ENCODE data around the gene EEF2KMT.
A peak's percentile ranks its signal among the peaks of the same experiment; 100 is the strongest.
"Not testable (repeated sequence)": the region's sequence is repeated elsewhere in the genome, so short reads cannot be mapped to it uniquely, and the experiment has no call there.

EEF2KMT gene, protein sequence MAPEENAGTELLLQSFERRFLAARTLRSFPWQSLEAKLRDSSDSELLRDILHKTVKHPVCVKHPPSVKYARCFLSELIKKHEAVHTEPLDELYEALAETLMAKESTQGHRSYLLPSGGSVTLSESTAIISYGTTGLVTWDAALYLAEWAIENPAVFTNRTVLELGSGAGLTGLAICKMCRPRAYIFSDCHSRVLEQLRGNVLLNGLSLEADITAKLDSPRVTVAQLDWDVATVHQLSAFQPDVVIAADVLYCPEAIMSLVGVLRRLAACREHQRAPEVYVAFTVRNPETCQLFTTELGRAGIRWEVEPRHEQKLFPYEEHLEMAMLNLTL

DNA sequence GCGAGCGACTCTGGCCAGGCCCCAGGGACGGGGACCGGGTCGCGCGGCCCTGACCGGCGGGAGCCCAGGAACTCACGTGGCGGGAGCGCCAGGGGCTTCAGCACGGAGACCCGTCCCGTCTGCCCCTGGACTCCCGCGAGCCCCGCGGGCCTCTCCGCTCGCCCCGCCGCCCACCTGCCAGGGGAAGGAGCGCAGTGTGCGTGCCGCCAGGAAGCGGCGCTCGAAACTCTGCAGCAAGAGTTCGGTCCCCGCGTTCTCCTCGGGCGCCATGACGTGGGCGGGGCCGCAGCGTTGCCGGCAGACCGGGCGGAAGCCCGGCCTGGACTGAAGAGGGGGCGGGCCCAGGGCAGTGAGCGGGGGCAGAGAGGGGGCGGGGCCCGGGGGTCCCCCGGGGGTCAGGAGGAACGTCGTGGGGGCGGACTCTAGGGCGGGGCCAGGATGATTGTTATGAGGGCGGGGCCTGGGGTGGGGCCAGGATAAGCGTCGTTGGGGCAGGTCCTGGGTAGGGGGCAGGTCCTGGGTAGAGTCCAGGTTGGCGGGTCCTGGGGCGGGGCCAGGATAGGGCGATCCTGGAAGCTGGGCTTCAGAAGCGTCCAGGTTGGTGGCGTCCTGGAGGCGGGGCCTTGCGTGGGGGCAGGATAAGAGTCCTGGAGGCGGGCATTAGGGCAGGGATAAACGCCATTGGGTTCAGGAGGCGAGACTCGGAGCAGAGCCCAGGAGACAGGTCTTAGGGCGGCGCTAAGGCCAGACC is at the start of gene EEF2KMT:
TSS of gene EEF2KMT (minus strand) at position 326 of the 751 bp plus-strand sequence. CDS start at position 270, 56 bp downstream.
- peak; percentile 91 to 94 for DNase-seq (ENCODE audit: low read depth in 2 of 2)

- not testable (repeated sequence) for DNase-seq (ENCODE audit: low read depth in 2 of 2)
Observed at GRCh38 chr16:5144621-5144956, 47.0 kb upstream of the EEF2KMT start.

GRCh38 chr16:5143761-5144620 is 46.4 kb upstream of the EEF2KMT start:
- DNase-seq (ENCODE audit: low read depth in 2 of 2): no peak

DNA sequence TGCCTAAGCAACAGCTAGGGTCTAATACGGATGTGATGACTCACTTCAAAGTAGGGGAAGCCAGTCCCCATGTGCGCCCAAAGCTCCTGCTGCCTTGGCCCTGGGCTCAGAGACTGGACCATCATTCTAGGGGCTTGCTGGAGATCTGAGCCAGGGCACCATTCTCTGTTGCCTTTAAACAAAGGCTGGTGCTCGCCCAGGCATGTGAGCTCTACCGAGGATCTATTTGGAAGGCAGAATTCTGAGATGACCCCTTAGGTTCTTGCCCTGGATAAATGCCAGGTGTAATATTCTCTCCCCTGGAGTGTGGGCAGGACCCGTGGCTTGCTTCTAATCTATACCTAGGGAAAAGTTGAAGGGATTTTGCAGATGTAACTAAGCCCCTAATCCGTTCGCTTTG is 42.6 kb upstream of the EEF2KMT start:
- not testable (repeated sequence) for DNase-seq (ENCODE audit: low read depth in 2 of 2)

DNA sequence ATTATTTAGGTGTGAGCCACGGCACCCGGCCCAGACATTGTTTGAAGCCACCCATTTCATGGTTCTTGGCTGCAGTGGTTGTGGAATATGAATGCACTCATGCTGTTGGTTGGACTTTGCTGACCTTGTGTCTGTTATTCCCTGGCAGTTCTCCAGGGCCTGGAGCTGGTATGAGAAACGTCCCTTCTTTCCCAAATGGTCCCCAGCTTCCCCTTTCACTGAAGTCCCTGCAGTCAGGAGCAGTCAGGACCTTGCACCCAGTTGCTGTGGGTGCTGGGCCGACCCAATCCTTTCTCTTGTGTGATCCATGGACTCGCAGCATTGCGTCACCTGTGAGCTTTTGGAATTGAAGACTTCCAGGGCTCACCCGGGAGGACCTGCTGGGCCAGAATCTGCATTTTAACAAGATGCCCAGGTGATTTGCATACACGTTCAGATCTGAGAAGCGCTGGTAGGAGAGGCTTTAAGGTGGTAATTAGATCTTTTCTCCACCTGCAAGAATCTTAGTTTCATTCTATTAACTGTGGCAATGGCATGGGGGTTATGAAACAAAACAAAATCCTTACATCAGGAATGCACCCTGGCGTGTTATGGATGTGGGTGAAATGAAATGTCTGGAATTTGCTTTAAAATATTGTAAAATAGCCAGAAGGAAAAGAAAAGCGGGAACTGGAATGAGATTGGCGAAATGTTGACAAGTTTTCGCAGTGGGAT is 37.3 kb upstream of the EEF2KMT start:
- DNase-seq (ENCODE audit: low read depth in 2 of 2): not testable (repeated sequence)

DNA sequence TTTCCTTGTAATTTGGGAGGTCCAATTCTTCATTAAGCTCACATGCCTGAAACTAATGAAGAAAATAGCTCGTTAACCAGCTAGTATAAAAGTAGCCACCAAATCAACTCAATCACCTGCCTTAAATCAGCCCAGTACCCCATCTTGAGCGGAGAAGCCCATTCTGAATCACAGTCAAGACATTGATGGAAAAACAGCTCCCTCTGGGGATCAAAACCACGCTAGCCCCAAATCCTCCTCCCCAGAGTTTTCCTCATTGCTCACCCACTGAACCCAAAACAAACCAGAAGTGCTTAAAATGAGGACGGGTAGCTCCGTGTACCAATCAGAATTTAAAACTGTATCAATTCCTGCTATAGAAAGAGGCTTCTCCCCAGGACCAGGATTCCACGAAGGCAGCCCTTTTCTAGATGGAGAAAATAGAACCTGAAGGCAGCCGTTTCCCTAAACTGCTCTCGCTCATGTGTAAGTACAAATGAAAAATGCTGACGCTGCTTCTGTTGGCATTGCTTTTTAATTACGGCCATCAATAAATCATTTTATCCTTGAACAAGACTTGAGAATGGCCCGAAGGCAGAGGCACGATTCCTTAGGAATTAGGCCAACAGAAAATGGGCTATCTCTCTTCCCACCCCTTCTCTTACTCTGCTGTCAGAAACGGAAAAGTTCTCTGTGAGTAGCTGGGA is 35.5 kb upstream of the EEF2KMT start:
- not testable (repeated sequence) for DNase-seq (ENCODE audit: low read depth in 2 of 2)

- DNase-seq (ENCODE audit: low read depth in 2 of 2): not testable (repeated sequence)
Observed at GRCh38 chr16:5131467-5132004, 33.9 kb upstream of the EEF2KMT start.

DNA sequence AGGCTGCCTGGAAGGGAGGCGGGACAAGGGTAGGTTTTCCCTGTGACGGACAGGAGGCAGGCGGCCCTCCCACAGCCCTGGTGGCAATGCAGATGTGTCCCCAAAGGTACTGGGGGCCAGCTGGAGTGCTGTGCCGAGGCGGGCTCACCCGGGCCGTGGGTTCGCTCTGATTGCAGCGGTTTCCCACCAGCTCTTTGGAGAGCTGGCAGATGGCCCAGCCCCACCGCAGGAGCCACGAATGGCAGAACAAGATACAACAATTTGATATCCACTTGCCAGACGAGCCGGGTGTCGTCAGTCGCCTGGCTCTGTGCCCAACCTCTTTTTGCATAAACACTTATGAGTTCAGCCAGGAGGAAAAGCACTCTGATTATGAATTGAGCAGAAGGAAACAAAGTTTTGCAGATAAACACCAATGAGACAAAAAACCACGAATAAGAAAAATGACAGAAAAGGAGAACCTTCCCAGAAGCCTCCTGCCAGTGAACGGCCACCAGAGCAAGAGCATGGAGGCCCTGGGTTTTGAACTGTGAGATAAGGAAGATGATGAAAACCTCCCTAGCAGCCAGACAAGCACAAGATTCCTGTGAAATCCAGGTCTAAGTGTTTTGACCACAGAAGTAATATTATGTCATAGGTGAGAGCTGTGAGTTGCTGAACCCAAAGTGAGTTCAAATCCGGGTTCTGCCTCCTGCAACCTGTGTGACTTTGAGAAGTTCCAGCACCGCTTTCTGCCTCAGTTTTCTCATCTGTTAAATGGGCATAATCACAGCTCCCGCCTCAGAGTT is 19.9 kb upstream of the EEF2KMT start:
- DNase-seq (ENCODE audit: low read depth in 2 of 2): peak; percentile 11 to 25

DNA sequence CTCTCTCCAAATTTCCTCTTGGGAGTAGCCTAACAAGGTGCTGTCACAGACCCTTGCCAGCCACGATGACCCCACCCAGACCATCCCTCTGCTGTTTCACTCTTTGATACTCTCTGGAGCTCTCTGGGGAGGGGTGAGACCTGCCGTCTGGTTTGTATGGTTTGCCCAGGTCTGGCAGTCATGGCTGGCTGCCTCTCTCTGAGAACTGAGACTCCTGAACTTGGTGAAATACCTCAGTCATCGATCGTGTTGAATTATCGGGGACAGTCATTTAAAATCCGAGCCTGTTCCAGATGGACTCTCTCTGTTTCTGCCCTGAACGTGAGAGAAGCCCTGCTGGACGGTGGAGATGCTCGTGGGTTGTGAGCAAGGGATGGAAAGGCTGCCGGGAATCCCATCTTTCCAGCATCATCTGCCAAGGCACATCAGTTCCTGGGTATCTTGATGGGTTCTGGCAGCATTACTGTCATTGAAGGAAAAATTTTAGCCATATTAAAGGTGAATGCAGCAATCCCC is 19.2 kb upstream of the EEF2KMT start:
- DNase-seq (ENCODE audit: low read depth in 2 of 2): not testable (repeated sequence)

GRCh38 chr16:5110933-5111332 is 13.3 kb upstream of the EEF2KMT start:
- DNase-seq (ENCODE audit: low read depth in 2 of 2): not testable (repeated sequence)

DNA sequence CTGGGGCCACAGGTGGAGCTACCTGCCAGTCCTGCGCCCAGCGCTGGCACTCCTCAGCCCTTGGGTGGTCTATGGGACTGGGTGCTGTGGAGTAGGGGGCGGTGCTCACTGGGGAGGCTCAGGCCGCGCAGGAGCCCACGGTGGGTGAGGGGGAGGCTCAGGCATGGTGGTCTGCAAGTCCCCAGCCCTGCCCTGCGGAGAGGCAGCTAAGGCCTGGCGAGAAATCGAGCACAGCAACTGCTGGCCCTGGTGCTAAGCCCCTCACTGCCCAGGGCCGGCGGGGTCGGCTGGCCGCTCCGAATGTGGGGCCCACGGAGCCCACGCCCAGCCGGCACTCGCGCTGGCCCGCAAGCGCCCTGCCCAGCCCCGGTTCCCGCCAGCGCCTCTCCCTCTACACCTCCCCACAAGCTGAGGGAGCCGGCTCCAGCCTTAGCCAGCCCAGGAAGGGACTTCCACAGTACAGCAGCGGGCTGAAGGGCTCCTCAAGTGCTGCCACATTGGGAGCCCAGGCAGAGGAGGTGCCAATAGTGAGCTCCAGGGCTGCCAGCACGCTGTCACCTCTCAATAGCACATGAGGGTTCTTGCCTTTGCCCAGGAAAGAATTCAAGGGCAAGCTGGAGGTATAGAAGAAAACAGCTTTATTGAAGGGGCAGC is 11.0 kb upstream of the EEF2KMT start:
- no peak for DNase-seq (ENCODE audit: low read depth in 2 of 2)

GRCh38 chr16:5105039-5105438 is 7.4 kb upstream of the EEF2KMT start:
- not testable (repeated sequence) for DNase-seq (ENCODE audit: low read depth in 2 of 2)

GRCh38 chr16:5103296-5104032 is 5.9 kb upstream of the EEF2KMT start:
- not testable (repeated sequence) for DNase-seq (ENCODE audit: low read depth in 2 of 2)

DNA sequence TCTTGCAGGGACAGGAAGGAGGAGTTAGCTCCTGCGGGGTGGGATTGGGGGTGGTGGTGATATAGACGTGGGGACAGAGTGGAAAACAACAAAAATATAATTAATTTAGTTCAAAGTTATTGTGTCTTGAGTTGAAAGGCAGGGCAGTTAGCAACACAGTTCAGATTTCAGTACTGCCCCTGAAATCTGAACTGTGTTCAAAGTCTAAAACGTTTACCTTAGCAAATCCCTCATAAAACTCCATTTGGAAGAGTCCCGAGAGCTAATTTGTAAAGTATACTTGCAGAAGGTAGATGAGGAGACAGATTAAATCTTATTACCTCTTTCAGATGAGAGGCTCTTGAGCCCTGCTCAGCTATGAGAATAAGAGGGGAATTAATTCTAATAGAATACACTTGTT is 1.6 kb upstream of the EEF2KMT start:
- DNase-seq (ENCODE audit: low read depth in 2 of 2): not testable (repeated sequence)

DNA sequence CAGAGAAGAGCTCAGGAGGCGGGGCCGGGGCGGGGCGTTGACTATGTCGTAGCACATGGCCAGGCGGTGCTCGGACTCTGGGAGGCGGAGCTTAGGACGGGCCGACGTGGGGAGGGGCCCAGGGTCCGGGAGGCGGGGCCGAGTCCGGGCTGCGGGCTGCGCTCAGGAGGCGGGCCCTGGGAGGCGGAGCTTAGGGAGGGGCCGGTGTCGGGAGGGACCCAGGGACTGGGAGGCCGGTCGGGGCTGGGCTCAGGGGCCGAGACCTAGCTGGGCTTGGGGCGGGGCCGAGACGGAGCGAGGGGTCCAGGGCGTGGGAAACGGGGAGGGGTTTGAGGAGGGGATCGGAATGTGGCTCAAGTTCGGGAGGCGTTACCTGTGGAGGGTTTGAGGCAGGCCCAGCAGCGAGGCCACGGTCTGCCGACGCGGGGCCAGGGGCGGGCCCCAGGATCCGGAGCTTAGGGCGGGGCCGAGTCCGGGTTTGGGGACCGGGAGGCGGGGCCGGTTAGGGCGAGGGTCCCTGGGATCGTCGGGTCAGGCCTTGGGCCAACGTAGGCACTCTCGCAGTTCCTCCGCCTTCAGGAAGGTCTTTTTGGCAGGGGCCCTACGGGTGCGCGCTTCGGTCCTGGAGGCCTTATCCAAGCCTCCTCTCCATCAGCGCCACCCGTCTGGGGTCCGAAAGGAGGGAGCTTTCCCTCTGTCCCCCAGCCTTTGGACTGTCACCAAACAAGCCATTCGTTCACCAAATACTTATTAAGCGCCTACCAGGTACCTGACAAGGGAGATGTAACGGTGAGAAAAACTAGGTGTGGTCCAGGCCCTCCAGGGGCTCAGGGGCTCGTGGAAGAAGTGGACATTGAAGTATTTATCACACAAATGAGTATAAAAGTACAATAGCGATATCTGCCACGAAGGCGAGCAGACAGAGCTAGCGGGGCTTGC is 895 bp upstream of the EEF2KMT start:
- peak; percentile 56 to 61 for DNase-seq (ENCODE audit: low read depth in 2 of 2)

DNA sequence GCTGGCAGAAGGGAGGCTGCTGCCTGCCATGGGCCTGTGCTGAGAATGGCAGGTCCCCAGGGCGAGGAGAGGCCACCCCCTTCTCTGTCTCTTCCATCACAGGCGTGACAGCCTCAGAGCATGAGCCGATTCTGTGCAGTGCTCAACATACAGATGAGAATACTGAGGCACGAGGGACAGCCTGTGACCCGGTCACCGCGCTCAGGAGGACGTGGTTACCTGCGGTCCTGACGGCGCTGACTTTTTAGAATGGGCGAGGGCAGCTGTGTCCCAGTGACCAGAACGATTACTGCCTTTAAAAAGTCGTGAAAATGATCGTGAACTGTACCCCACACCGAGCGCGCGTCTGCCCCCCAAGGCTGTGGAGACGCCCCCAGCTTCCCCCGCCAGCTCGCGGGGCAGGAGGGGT is 530 bp downstream of the EEF2KMT start:
- peak in 1 of 2 donors; percentile 11 for DNase-seq (ENCODE audit: low read depth in 2 of 2)

DNA sequence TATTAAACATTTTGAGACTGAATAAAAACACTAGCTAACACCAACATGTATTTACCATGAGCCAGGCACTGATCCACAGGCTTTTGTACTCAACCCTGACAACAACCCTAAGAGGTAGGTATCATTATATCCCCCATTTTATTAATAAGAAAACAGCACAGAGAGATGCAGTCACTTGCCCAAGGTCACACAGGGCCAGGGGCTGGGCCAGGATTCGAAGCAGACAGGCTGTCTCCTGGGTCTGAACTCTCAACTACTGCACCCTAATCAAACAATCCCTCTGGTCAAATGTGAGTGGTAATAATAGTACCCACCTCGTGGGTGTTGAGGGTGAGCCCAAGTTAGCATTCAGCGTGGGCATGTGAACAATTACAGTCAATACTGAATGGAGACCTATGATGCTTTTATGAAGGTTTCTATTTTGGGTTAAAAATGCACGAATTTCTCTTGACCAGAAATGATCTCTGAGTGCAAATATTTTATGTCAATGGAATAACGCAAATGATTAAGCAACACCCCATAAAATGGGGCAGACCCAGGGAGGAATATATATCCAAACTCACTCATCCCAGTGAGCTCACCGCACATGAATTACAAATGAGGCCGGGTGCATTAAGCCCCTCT is 1.0 kb downstream of the EEF2KMT start:
- not testable (repeated sequence) for DNase-seq (ENCODE audit: low read depth in 2 of 2)

Measured in stimulated activated CD8-positive, alpha-beta memory T cell treated with anti-CD3 and anti-CD28 coated beads, Interleukin-15, amount 100 ng/mL, for 48 hours (primary cell).